Neural cell (in vitro differentiated cells): ENCODE measurements around the gene HPX.

Experiments used
- CTCF ChIP-seq: fragments of 450-650 bp; IDR thresholded peaks from 2 replicates; pipeline ENCODE4 v1.5.1; 2014; ENCODE audit warnings: antibody characterized with exemption, mild to moderate bottlenecking, moderate library complexity; ENCODE audit not compliant: poor library complexity, severe bottlenecking
- EZH2 ChIP-seq: fragments of 200-600, 300-800 bp; shearing (Covaris generic), sonication (generic); IDR thresholded peaks from 2 replicates; pipeline ENCODE4 v1.6.1; 2014; ENCODE audit warnings: antibody characterized with exemption, low read length, borderline replicate concordance, mild to moderate bottlenecking; ENCODE audit not compliant: insufficient read depth, poor library complexity, severe bottlenecking

- TF ChIP-seq EZH2, result no peak
- TF ChIP-seq CTCF, result no peak
These were observed 49.2 kb downstream of the HPX start for GRCh38 chr11:6391537-6392134.
